Effector memory CD4-positive, alpha-beta T cell (primary cell): ENCODE data around the gene ZNF691.

Experiments
- DNase-seq, 3 donors: peaks; one replicate each; pipeline ENCODE4 v3.0.0-alpha.2; 2020
- H3K27ac ChIP-seq: 2 replicates; pipeline ENCODE4 v1.7.0; 2013; ENCODE audit warnings: mild to moderate bottlenecking, low read length, moderate library complexity; ENCODE audit not compliant: insufficient read depth, poor library complexity, severe bottlenecking
- H3K27me3 ChIP-seq: replicated peaks from 2 replicates; pipeline ENCODE4 v1.7.0; 2013; ENCODE audit warnings: mild to moderate bottlenecking, low read length; ENCODE audit not compliant: insufficient read depth, control insufficient read depth, poor library complexity, severe bottlenecking
- H3K36me3 ChIP-seq: 2 replicates; pipeline ENCODE4 v1.7.0; 2013; ENCODE audit warnings: mild to moderate bottlenecking, low read length, moderate library complexity; ENCODE audit not compliant: control insufficient read depth, insufficient read depth
- H3K4me1 ChIP-seq: 2 replicates; pipeline ENCODE4 v1.7.0; 2013; ENCODE audit warnings: low read length, mild to moderate bottlenecking; ENCODE audit not compliant: control insufficient read depth, insufficient read depth, poor library complexity, severe bottlenecking
- H3K4me3 ChIP-seq: 2 replicates; pipeline ENCODE4 v1.7.0; 2013; ENCODE audit warnings: low read length, low read depth, mild to moderate bottlenecking; ENCODE audit not compliant: insufficient read depth, poor library complexity, severe bottlenecking
- H3K9me3 ChIP-seq: 2 replicates; pipeline ENCODE4 v1.7.0; 2013; ENCODE audit warnings: mild to moderate bottlenecking, low read length, moderate library complexity; ENCODE audit not compliant: control insufficient read depth

The ZNF691 gene

DNA sequence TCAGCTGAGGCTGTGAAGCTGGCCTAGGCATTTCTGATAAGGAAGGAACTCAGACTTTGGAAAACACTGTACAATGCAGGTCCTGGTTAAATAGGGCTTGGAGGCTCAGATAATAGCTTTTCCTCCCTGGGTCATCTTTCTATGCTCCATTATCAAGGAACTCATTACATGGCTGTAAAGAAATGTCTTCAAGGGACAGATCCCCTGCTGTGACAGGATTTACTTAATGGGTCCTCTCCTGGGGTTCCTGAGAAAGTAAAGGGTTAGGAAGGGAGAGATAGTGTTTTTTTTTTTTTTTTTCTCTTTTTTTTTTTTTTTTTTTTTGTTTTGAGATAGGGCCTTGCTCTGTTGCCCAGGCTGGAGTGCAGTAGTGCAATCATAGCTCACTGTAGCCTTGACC lies 15.1 kb upstream of the ZNF691 start:
- Histone ChIP-seq H3K27me3 (no peaks in the 10 kb centered on the region), H3K4me1 (no peaks in the 10 kb centered on the region), H3K9me3 (no peaks in the 10 kb centered on the region), H3K36me3 (no peaks in the 10 kb centered on the region), H3K4me3 (no peak overlapping the region), H3K27ac (no peak overlapping the region)
- DNase-seq: no peak

DNA sequence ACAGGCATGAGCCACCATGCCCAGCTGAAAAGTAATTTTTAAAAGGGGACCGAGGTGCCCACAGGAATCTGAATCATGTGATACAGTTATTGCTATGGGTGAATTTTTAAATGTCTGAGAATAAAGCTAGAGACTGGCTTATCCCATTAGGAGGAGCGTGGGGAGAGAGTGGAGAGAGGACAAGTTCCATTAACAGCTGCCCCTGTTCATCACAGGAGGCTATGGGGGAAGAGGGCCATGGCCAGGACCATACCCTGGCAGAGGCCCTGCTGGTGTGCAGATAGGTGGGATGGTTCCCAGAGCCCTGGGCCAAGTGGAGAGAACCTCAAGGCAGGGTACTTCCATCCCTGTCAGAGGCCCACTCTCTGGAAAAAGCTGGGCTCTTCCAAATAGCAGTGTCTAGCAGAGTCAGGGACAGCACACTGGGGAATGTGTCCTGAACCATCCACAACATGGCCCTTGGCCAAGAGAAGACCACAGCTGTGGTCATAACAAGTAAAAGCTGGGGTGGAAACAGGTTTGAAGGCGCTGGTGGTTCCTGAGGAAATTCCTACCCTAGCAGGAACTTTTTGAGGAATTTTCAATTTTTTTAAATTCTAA lies 13.7 kb upstream of the ZNF691 start:
- no peaks in the 10 kb centered on the region for H3K9me3 ChIP-seq

DNA sequence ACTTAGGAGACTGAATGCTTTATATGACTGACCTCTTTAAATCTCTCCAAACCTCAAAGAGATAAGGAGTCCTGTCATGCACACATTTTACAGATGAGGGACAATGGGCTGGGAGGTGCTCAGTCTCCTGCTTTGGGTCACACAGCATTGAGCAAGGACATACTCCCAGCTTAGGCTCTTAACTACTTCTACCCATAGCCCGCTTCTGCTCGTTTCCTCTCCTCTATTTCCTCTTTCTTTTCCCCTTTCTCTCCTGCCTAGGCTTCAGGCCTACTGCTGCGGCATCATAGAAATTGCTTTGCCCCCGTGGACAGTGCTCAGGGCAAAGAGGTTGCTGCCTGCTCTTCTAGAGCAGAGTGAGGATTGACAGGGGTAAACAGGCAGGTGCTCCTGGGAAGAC lies 12.4 kb upstream of the ZNF691 start:
- Histone ChIP-seq H3K36me3 (no peaks in the 10 kb centered on the region), H3K4me3 (no peak overlapping the region), H3K27ac (no peak overlapping the region), H3K4me1 (no peaks in the 10 kb centered on the region), H3K27me3 (no peaks in the 10 kb centered on the region), H3K9me3 (no peaks in the 10 kb centered on the region)
- DNase-seq: no peak

More for the DNA sequence above, 13.7 kb upstream of the ZNF691 start:
- Histone ChIP-seq H3K36me3 (no peaks in the 10 kb centered on the region), H3K4me3 (no peak overlapping the region), H3K27ac (no peak overlapping the region), H3K4me1 (no peaks in the 10 kb centered on the region), H3K27me3 (no peaks in the 10 kb centered on the region)
- no peak for DNase-seq

GRCh38 chr1:42834803-42835202 lies 11.6 kb upstream of the ZNF691 start:
- H3K9me3 ChIP-seq: no peaks in the 10 kb centered on the region
- DNase-seq: no peak
- H3K4me1 ChIP-seq: no peaks in the 10 kb centered on the region
- H3K27ac ChIP-seq: no peak overlapping the region
- H3K4me3 ChIP-seq: no peak overlapping the region
- no peaks in the 10 kb centered on the region for H3K27me3 ChIP-seq
- H3K36me3 ChIP-seq: no peaks in the 10 kb centered on the region

DNA sequence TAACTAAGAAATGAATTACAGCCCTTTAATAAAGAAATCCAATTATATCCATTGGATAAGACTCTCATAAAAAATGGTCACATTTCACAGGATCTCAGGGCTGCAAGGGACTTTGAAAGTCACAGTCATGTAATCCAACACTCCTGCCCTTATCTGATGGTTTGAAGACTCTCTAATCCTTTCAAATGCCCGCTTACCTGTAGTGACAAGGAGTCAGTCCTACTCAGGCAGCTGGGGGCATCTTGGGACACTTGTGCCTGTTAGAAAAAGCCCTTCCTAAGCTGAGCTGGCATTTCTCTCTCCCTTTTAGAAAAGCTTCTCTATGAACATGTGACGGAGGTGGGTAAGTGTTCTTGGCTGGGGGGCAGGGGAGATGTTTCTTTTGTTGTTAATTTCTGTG lies 11.0 kb upstream of the ZNF691 start:
- DNase-seq: no peak
- no peaks in the 10 kb centered on the region for H3K4me1 ChIP-seq
- no peaks in the 10 kb centered on the region for H3K27me3 ChIP-seq
- no peak overlapping the region for H3K27ac ChIP-seq
- no peaks in the 10 kb centered on the region for H3K9me3 ChIP-seq
- no peak overlapping the region for H3K4me3 ChIP-seq
- no peaks in the 10 kb centered on the region for H3K36me3 ChIP-seq

GRCh38 chr1:42837709-42838108 lies 8.7 kb upstream of the ZNF691 start:
- no peaks in the 10 kb centered on the region for H3K36me3 ChIP-seq
- no peak overlapping the region for H3K27ac ChIP-seq
- H3K9me3 ChIP-seq: no peaks in the 10 kb centered on the region
- no peak for DNase-seq
- no peak overlapping the region for H3K4me3 ChIP-seq
- no peaks in the 10 kb centered on the region for H3K27me3 ChIP-seq
- H3K4me1 ChIP-seq: no peaks in the 10 kb centered on the region

GRCh38 chr1:42838482-42839190 lies 7.8 kb upstream of the ZNF691 start:
- H3K4me1 ChIP-seq: no peaks in the 10 kb centered on the region
- no peaks in the 10 kb centered on the region for H3K9me3 ChIP-seq
- DNase-seq: no peak
- H3K36me3 ChIP-seq: no peaks in the 10 kb centered on the region
- no peaks in the 10 kb centered on the region for H3K27me3 ChIP-seq
- H3K4me3 ChIP-seq: no peak overlapping the region
- H3K27ac ChIP-seq: no peak overlapping the region

GRCh38 chr1:42841010-42841409 lies 5.4 kb upstream of the ZNF691 start:
- H3K27me3 ChIP-seq: no peaks in the 10 kb centered on the region
- DNase-seq: no peak
- H3K4me3 ChIP-seq: no peak overlapping the region
- H3K9me3 ChIP-seq: no peaks in the 10 kb centered on the region
- H3K27ac ChIP-seq: no peak overlapping the region
- no peaks in the 10 kb centered on the region for H3K36me3 ChIP-seq
- H3K4me1 ChIP-seq: no peaks in the 10 kb centered on the region

GRCh38 chr1:42841440-42842147 lies 4.8 kb upstream of the ZNF691 start:
- Histone ChIP-seq H3K4me3 (no peak overlapping the region), H3K27me3 (no peaks in the 10 kb centered on the region), H3K36me3 (no peaks in the 10 kb centered on the region), H3K9me3 (no peaks in the 10 kb centered on the region), H3K27ac (no peak overlapping the region), H3K4me1 (no peaks in the 10 kb centered on the region)
- DNase-seq: no peak

- Histone ChIP-seq H3K36me3 (no peaks in the 10 kb centered on the region), H3K27me3 (no peaks in the 10 kb centered on the region), H3K4me3 (no peak overlapping the region), H3K27ac (no peak overlapping the region), H3K4me1 (peaks cover 7% of the 10 kb centered on the region), H3K9me3 (no peaks in the 10 kb centered on the region)
- no peak for DNase-seq
These were observed 1.7 kb upstream of the ZNF691 start for GRCh38 chr1:42844592-42845140.
